A549 (cell line): Measurements from ENCODE around the gene RTN4R.

Experiments
- BHLHE40 ChIP-seq: IDR thresholded peaks from 2 replicates; pipeline ENCODE4 v1.6.1; 2012; ENCODE audit warnings: low read depth, low read length, inconsistent platforms
- CBX8 ChIP-seq: fragments of 200-600 bp; sonication (generic); IDR thresholded peaks from 2 replicates; pipeline ENCODE4 v1.6.1; 2016
- CHD2 ChIP-seq: fragments of 150-350 bp; IDR thresholded peaks from 2 replicates; pipeline ENCODE4 v1.6.1; 2014; ENCODE audit warnings: low read length; ENCODE audit not compliant: partially characterized antibody
- E2F6 ChIP-seq: IDR thresholded peaks from 2 replicates; pipeline ENCODE4 v1.6.1; 2012; ENCODE audit warnings: low read depth, borderline replicate concordance
- EHMT2 ChIP-seq: fragments of 200-600 bp; sonication (generic); IDR thresholded peaks from 2 replicates; pipeline ENCODE4 v1.6.1; 2016; ENCODE audit warnings: antibody characterized with exemption, low read depth, mild to moderate bottlenecking, moderate library complexity
- ESRRA ChIP-seq: fragments of 150-350 bp; IDR thresholded peaks from 2 replicates; pipeline ENCODE4 v1.6.1; 2014; ENCODE audit warnings: mild to moderate bottlenecking, low read length, borderline replicate concordance
- FOSL2 ChIP-seq, 2 experiments: fragments of 450-650 bp in 1 of 2; fragments of >200 bp in 1 of 2; sonication (Bioruptor Twin) in 1 of 2; formaldehyde crosslinking; IDR thresholded peaks; 2 replicates each; pipeline versions ENCODE4 v1.5.0 to v1.6.1; 2016 to 2020; ENCODE audit warnings: mild to moderate bottlenecking in 1 of 2, moderate library complexity in 1 of 2
- HMGXB4 ChIP-seq: fragments of 250-450 bp; sonication (Bioruptor Pico); IDR thresholded peaks from 2 replicates; pipeline ENCODE4 v1.5.0; 2021; ENCODE audit warnings: mild to moderate bottlenecking, moderate library complexity, borderline replicate concordance
- POLR2A ChIP-seq: IDR thresholded peaks from 2 replicates; pipeline ENCODE4 v1.6.1; 2012; ENCODE audit warnings: mild to moderate bottlenecking, low read length
- USF2 ChIP-seq: fragments of 450-650 bp; IDR thresholded peaks from 2 replicates; pipeline ENCODE4 v1.6.1; 2014; ENCODE audit warnings: antibody characterized with exemption
- TF ChIP-seq, protein P1 (sequence below): IDR thresholded peaks from 2 replicates; pipeline ENCODE4 v1.6.1; 2012
- TF ChIP-seq, protein P2 (sequence below): fragments of >200 bp; sonication (Bioruptor Twin); formaldehyde crosslinking; IDR thresholded peaks from 3 replicates; pipeline ENCODE4 v1.5.1; 2016
- TF ChIP-seq, protein P3 (sequence below): fragments of >200 bp; sonication (Bioruptor Twin); formaldehyde crosslinking; IDR thresholded peaks from 3 replicates; pipeline ENCODE4 v1.6.1; 2016

GRCh38 chr22:20258584-20259326 lies 9.4 kb downstream of the RTN4R start:
- TF ChIP-seq FOSL2 (IDR thresholded peaks at IDR 0.05) (no peak), FOSL2 (CRISPR knock-in tag; IDR thresholded peaks at IDR 0.05) (no peak), BHLHE40 (no peak), USF2 (no peak), POLR2A (no peak), E2F6 (no peak), EHMT2 (no peak), ESRRA (no peak), CBX8 (no peak), HMGXB4 (CRISPR knock-in tag) (no peak), CHD2 (no peak)
- TF ChIP-seq, protein P1, sequence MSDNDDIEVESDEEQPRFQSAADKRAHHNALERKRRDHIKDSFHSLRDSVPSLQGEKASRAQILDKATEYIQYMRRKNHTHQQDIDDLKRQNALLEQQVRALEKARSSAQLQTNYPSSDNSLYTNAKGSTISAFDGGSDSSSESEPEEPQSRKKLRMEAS, result no peak
- TF ChIP-seq, protein P2, sequence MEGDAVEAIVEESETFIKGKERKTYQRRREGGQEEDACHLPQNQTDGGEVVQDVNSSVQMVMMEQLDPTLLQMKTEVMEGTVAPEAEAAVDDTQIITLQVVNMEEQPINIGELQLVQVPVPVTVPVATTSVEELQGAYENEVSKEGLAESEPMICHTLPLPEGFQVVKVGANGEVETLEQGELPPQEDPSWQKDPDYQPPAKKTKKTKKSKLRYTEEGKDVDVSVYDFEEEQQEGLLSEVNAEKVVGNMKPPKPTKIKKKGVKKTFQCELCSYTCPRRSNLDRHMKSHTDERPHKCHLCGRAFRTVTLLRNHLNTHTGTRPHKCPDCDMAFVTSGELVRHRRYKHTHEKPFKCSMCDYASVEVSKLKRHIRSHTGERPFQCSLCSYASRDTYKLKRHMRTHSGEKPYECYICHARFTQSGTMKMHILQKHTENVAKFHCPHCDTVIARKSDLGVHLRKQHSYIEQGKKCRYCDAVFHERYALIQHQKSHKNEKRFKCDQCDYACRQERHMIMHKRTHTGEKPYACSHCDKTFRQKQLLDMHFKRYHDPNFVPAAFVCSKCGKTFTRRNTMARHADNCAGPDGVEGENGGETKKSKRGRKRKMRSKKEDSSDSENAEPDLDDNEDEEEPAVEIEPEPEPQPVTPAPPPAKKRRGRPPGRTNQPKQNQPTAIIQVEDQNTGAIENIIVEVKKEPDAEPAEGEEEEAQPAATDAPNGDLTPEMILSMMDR, result no peak
- TF ChIP-seq, protein P3, sequence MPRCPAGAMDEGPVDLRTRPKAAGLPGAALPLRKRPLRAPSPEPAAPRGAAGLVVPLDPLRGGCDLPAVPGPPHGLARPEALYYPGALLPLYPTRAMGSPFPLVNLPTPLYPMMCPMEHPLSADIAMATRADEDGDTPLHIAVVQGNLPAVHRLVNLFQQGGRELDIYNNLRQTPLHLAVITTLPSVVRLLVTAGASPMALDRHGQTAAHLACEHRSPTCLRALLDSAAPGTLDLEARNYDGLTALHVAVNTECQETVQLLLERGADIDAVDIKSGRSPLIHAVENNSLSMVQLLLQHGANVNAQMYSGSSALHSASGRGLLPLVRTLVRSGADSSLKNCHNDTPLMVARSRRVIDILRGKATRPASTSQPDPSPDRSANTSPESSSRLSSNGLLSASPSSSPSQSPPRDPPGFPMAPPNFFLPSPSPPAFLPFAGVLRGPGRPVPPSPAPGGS, result no peak
